ENCODE measurements around the gene RAD21L1.
"Not testable (repeated sequence)": the region's sequence is repeated elsewhere in the genome, so short reads cannot be mapped to it uniquely, and the experiment has no call there.

The RAD21L1 gene

DNA sequence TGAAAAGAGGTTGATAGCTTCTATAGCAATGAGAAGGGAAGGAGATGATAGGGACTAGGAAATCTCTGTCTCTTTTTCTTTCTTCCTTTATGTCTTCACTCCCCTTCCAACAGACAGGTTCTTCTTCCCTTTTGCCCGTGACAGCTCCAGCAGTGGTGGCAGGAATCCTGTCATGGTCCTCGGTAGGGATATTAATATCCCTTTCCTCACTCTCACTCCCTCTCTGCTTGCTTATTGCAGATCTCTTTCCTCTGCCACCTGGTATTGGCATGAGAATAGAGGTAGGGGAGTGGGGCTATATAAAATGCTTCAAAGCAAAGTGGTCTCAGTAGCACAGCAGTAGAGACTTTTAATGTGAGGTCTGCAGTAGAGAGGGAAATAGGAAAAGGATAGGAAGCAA, 19.7 kb downstream of the RAD21L1 start:
- Histone ChIP-seq H3K9ac (no peak overlapping the region), H3K4me2 (no peak overlapping the region), H3K27ac (no peak overlapping the region), H2AFZ (ENCODE audit: low read depth) (no peak overlapping the region), H4K20me1 (ENCODE audit: insufficient read depth) (no peaks in the 10 kb centered on the region), H3K27me3 (ENCODE audit: insufficient read depth, low read depth) (no peaks in the 10 kb centered on the region), H3K4me1 (ENCODE audit: low read depth, poor library complexity, severe bottlenecking) (peaks cover 22% of the 10 kb centered on the region), H3K36me3 (ENCODE audit: insufficient read depth) (no peaks in the 10 kb centered on the region), H3K4me3 (IDR thresholded peaks at IDR 0.05; ENCODE audit: insufficient read depth, low read depth, low read length) (no peak overlapping the region), H3K79me2 (ENCODE audit: insufficient read depth, low read depth) (no peaks in the 10 kb centered on the region)
- TF ChIP-seq, protein P1, sequence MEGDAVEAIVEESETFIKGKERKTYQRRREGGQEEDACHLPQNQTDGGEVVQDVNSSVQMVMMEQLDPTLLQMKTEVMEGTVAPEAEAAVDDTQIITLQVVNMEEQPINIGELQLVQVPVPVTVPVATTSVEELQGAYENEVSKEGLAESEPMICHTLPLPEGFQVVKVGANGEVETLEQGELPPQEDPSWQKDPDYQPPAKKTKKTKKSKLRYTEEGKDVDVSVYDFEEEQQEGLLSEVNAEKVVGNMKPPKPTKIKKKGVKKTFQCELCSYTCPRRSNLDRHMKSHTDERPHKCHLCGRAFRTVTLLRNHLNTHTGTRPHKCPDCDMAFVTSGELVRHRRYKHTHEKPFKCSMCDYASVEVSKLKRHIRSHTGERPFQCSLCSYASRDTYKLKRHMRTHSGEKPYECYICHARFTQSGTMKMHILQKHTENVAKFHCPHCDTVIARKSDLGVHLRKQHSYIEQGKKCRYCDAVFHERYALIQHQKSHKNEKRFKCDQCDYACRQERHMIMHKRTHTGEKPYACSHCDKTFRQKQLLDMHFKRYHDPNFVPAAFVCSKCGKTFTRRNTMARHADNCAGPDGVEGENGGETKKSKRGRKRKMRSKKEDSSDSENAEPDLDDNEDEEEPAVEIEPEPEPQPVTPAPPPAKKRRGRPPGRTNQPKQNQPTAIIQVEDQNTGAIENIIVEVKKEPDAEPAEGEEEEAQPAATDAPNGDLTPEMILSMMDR (conservative IDR thresholded peaks at IDR 0.05; ENCODE audit: low read depth, low read length), result no peak

- H3K4me3 ChIP-seq (IDR thresholded peaks at IDR 0.05; ENCODE audit: insufficient read depth, low read depth, low read length), result no peak overlapping the region
- peak overlapping the region; percentile 29; the same call in 1 of the 2 replicates for H3K4me2 ChIP-seq
- no peak overlapping the region; the same call in 1 of the 2 replicates for H3K27ac ChIP-seq
- TF ChIP-seq, protein P1 (conservative IDR thresholded peaks at IDR 0.05; ENCODE audit: low read depth, low read length), result no peak
- peaks cover 22% of the 10 kb centered on the region for H3K4me1 ChIP-seq (ENCODE audit: low read depth, poor library complexity, severe bottlenecking)
- no peaks in the 10 kb centered on the region for H3K79me2 ChIP-seq (ENCODE audit: insufficient read depth, low read depth)
- H3K36me3 ChIP-seq (ENCODE audit: insufficient read depth), result no peaks in the 10 kb centered on the region
- H4K20me1 ChIP-seq (ENCODE audit: insufficient read depth), result no peaks in the 10 kb centered on the region
- no peak overlapping the region for H2AFZ ChIP-seq (ENCODE audit: low read depth)
- H3K9ac ChIP-seq, result no peak overlapping the region
- no peaks in the 10 kb centered on the region for H3K27me3 ChIP-seq (ENCODE audit: insufficient read depth, low read depth)
Observed at GRCh38 chr20:1247689-1248088, 21.8 kb downstream of the RAD21L1 start.

- H2AFZ ChIP-seq (ENCODE audit: low read depth); H3K4me2 ChIP-seq; H4K20me1 ChIP-seq (ENCODE audit: insufficient read depth); H3K36me3 ChIP-seq (ENCODE audit: insufficient read depth); H3K27me3 ChIP-seq (ENCODE audit: insufficient read depth, low read depth); H3K4me3 ChIP-seq (IDR thresholded peaks at IDR 0.05; ENCODE audit: insufficient read depth, low read depth, low read length); H3K27ac ChIP-seq; H3K79me2 ChIP-seq (ENCODE audit: insufficient read depth, low read depth); H3K9ac ChIP-seq: not testable (repeated sequence)
- H3K4me1 ChIP-seq (ENCODE audit: low read depth, poor library complexity, severe bottlenecking), result peaks cover 22% of the 10 kb centered on the region
Observed at GRCh38 chr20:1250282-1250681, 24.4 kb downstream of the RAD21L1 start.

DNA sequence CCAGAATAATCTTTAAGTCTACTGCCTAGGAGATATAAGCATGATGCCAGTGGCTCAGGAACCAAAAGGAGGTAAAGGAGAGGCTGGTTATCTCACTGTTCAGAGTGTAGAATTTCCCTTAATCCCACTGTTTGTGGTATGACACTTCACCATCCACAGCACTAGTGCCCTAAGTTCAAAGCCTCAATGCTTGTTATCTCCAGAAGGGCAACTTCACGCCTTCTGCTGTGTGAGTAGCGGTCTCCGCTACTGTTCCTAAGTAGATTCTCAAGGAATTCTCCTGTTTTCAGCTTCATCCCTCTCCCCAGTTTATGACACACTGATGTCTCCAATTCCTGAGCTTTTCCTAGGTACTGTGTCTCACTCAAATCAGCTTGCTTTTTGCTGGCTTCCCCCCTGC, 26.6 kb downstream of the RAD21L1 start:
- Histone ChIP-seq H4K20me1 (ENCODE audit: insufficient read depth) (no peaks in the 10 kb centered on the region), H2AFZ (ENCODE audit: low read depth) (no peak overlapping the region), H3K4me2 (no peak overlapping the region), H3K79me2 (ENCODE audit: insufficient read depth, low read depth) (no peaks in the 10 kb centered on the region), H3K27me3 (ENCODE audit: insufficient read depth, low read depth) (no peaks in the 10 kb centered on the region), H3K9ac (no peak overlapping the region), H3K4me1 (ENCODE audit: low read depth, poor library complexity, severe bottlenecking) (peaks cover 13% of the 10 kb centered on the region), H3K4me3 (IDR thresholded peaks at IDR 0.05; ENCODE audit: insufficient read depth, low read depth, low read length) (no peak overlapping the region), H3K36me3 (ENCODE audit: insufficient read depth) (no peaks in the 10 kb centered on the region), H3K27ac (no peak overlapping the region)
- TF ChIP-seq, protein P1 (conservative IDR thresholded peaks at IDR 0.05; ENCODE audit: low read depth, low read length), result no peak

GRCh38 chr20:1254254-1254653, 28.4 kb downstream of the RAD21L1 start:
- Histone ChIP-seq H3K4me1 (ENCODE audit: low read depth, poor library complexity, severe bottlenecking) (no peaks in the 10 kb centered on the region), H3K27ac (no peak overlapping the region), H3K27me3 (ENCODE audit: insufficient read depth, low read depth) (no peaks in the 10 kb centered on the region), H2AFZ (ENCODE audit: low read depth) (no peak overlapping the region), H4K20me1 (ENCODE audit: insufficient read depth) (no peaks in the 10 kb centered on the region), H3K4me2 (no peak overlapping the region), H3K9ac (no peak overlapping the region), H3K79me2 (ENCODE audit: insufficient read depth, low read depth) (no peaks in the 10 kb centered on the region), H3K4me3 (IDR thresholded peaks at IDR 0.05; ENCODE audit: insufficient read depth, low read depth, low read length) (no peak overlapping the region), H3K36me3 (ENCODE audit: insufficient read depth) (no peaks in the 10 kb centered on the region)
- TF ChIP-seq, protein P1 (conservative IDR thresholded peaks at IDR 0.05; ENCODE audit: low read depth, low read length), result no peak
